Right lobe of liver (tissue), 6 donors: ENCODE data around the gene PFKFB4. TPM values are rescaled to one million over a fixed set of nuclear protein-coding genes. Genes with fewer than 3 reads are reported as not detected.

Experiments used
- ATAC-seq, 4 donors: fragments of 200-7000 bp; cut with Tn5 transposase; one replicate each; pipeline ENCODE4 v1.9.1; 2020; ENCODE audit warnings: mild to moderate bottlenecking in 4 of 4, moderate library complexity in 4 of 4
- DNase-seq, 3 donors: peaks; one replicate each; pipeline ENCODE4 v3.0.0-alpha.2; 2020
- H3K27ac ChIP-seq, 3 donors: fragments of 200-600 bp; one replicate each; pipeline ENCODE4 v1.8.0; 2022
- H3K27me3 ChIP-seq, 2 donors: fragments of 200-600 bp; one replicate each; pipeline ENCODE4 v1.8.0; 2022
- H3K36me3 ChIP-seq, 4 donors: fragments of 200-600 bp; sonication (generic) in 1 of 4; one replicate each; pipeline versions ENCODE4 v1.5.1 to v1.8.0; 2017 to 2022; ENCODE audit warnings: control low read depth in 1 of 4
- H3K4me1 ChIP-seq, 4 donors: fragments of 200-600 bp; sonication (generic) in 1 of 4; one replicate each; pipeline versions ENCODE4 v1.5.1 to v1.8.0; 2017 to 2022; ENCODE audit warnings: control low read depth in 1 of 4
- H3K4me3 ChIP-seq, 3 donors: fragments of 200-600 bp; one replicate each; pipeline ENCODE4 v1.8.0; 2022
- H3K9me3 ChIP-seq, 4 donors: fragments of 200-600 bp; sonication (generic) in 1 of 4; one replicate each; pipeline versions ENCODE4 v1.5.1 to v1.8.0; 2017 to 2022; ENCODE audit warnings: control low read depth in 1 of 4
- POLR2A ChIP-seq: fragments of 450-650 bp; IDR thresholded peaks from one replicate; pipeline ENCODE4 v1.6.1; 2017; ENCODE audit warnings: antibody characterized with exemption, mild to moderate bottlenecking
- WGBS: methylation state at CpG from one replicate; pipeline ENCODE4 v1.1.6; 2018; ENCODE audit warnings: low coverage, low lambda C conversion rate; ENCODE audit not compliant: insufficient coverage; ENCODE audit errors: missing lambda C conversion rate; 5-methylcytosine and 5-hydroxymethylcytosine counted together
- intact Hi-C, 2 donors: fragments of 100-400 bp; cut with DNase I; formaldehyde crosslinking; loops; one replicate each; pipeline versions ENCODE4 v1.11.2 to v1.14.1; 2022
- total RNA-seq, 6 experiments: library from RNA; depleted of rRNA in 2 of 6; stranded (reverse); fragments of >200 nt in 2 of 6; fragmentation: NEBNext Ultra II Directional in 3 of 6; extraction: Animal tissue kit (Norgen Biotek cat#: 25700) in 3 of 6; gene quantifications; one replicate each; pipeline versions ENCODE4 v1.1.0 to v1.2.4, GENCODE V29; 2016 to 2023
- TF ChIP-seq, protein P1 (sequence below), 4 donors: fragments of 200-600 bp in 3 of 4; fragments of 450-650 bp in 1 of 4; IDR thresholded peaks; one replicate each; pipeline versions ENCODE4 v1.5.1 to v1.8.0; 2016 to 2022; ENCODE audit warnings: antibody characterized with exemption in 4 of 4, mild to moderate bottlenecking in 2 of 4
- donor health status: DM: no; HTN: yes; CAD: no.
- donor health status: DM: no; HTN: no; CAD: no.
- donor health status: DM: no; HTN: no; CAD: no.
- donor health status: DM: no; HTN: yes; CAD: no.
- donor health status: DM: no; HTN: yes; CAD: no.

PFKFB4 gene
- total RNA-seq, 6 experiments from 2014 or later: 0.59 to 10.8 (median 1.4) TPM

DNA sequence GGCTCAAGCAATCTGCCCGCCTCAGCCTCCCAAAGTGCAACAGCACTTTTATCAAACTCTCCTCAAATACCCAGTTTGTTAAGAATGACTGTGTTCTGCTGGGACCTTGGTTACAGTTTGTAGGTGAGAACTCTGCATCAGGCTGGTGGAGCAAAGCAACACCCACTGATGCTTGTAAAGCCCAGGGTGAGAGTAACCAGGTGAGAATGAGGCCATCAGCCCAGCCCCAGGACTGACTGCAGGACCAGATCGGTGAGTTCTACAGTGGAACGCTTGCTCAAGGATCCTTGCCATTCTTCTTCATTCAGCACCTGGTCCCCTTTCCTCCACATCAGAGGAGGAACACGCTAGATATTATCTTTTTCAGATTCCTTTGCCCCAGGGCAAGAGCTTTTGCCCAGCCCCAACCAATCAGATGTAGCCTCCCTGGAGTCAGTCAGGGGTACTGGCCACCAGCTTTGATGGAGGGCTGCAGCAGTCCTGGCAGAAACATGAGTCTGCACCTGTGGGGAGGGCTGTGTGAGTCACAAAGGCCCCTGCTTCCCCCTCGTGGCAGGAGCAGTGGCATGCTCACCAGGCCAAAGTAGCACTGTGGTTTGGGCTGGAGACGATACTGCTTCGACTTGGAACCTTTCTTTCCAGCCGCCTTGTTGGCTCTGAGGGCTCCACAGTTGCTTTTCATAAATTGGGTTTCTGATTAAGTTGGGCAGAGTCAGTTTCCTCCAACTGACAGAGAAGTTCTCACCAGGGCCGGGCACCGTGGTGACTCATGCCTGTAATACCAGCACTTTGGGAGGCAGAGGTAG is 49.1 kb downstream of the PFKFB4 start:
- Histone ChIP-seq H3K27ac (no peak overlapping the region), H3K4me1 (peaks cover 0 to 10% (median 2%) of the 10 kb centered on the region in 4 donors), H3K36me3 (no peaks in the 10 kb centered on the region), H3K27me3 (no peaks in the 10 kb centered on the region), H3K4me3 (no peak overlapping the region), H3K9me3 (no peaks in the 10 kb centered on the region)
- ATAC-seq (peak; percentile 67 to 76 (median 70)), DNase-seq (peak; percentile 68 to 75 (median 71))
- intact Hi-C loops: no loop called here
- TF ChIP-seq, protein P1, sequence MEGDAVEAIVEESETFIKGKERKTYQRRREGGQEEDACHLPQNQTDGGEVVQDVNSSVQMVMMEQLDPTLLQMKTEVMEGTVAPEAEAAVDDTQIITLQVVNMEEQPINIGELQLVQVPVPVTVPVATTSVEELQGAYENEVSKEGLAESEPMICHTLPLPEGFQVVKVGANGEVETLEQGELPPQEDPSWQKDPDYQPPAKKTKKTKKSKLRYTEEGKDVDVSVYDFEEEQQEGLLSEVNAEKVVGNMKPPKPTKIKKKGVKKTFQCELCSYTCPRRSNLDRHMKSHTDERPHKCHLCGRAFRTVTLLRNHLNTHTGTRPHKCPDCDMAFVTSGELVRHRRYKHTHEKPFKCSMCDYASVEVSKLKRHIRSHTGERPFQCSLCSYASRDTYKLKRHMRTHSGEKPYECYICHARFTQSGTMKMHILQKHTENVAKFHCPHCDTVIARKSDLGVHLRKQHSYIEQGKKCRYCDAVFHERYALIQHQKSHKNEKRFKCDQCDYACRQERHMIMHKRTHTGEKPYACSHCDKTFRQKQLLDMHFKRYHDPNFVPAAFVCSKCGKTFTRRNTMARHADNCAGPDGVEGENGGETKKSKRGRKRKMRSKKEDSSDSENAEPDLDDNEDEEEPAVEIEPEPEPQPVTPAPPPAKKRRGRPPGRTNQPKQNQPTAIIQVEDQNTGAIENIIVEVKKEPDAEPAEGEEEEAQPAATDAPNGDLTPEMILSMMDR (IDR thresholded peaks at IDR 0.05): peak; percentile 56 to 71 (median 60)
- TF ChIP-seq POLR2A: no peak
- WGBS: 43% methylated on average over 10 of the region's 10 CpGs

DNA sequence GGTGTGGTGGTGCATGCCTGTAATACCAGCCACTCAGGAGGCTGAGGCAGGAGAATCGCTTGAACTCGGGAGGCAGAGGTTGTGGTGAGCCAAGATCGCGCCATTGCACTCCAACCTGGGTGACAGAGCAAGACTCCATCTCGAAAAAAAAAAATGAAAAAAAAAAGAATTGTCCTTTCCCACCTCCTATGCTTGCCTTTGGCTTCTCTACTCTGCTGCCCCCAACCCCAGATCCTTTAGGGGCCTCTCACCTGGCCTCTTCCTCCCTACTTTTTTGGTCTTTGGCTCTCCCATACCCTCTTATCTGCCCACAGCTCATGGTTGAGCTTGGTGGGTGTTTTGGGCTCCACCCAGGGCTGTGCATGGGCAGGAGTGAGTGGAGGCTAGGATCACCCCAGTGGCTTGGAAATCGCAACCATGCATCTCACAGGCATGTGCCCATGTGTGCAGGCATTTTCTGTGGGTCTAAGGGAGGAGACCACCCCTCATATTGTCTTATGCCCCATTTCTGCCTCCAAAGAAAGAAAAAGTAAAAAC is 50.6 kb downstream of the PFKFB4 start:
- no peaks in the 10 kb centered on the region for H3K27me3 ChIP-seq
- DNase-seq (no peak), ATAC-seq (no peak)
- no peak overlapping the region for H3K27ac ChIP-seq
- H3K9me3 ChIP-seq: no peaks in the 10 kb centered on the region
- no peak overlapping the region for H3K4me3 ChIP-seq
- no peaks in the 10 kb centered on the region for H3K36me3 ChIP-seq
- peaks cover 0 to 10% (median 2%) of the 10 kb centered on the region in 4 donors for H3K4me1 ChIP-seq
- WGBS: 100% methylated on average over 5 of the region's 6 CpGs
- TF ChIP-seq, protein P1 (IDR thresholded peaks at IDR 0.05): no peak
- no peak for TF ChIP-seq POLR2A
- intact Hi-C loops: no loop called here

DNA sequence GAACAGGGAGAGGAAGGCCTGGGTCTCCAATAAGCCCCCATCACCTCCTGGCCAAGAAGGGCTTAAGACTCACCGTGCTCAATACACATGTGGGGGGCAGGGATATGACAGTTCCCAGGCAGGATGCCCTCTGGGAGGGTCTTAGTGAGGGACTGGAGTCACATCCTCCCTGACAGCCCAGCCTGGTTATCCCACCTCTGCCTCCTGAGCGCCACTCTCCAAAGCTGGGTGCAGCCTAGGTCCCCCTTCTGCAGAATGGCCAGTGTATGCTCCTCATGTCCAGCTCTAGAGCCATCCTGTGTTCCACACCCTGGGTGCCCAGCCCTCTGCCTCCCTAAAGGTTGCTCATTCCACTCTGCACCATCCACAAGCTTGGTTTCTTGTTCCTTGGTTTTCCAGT is 51.5 kb downstream of the PFKFB4 start:
- no CpG with 5 or more reads among the region's 2 CpGs for WGBS
- Histone ChIP-seq H3K4me1 (peaks cover 0 to 10% (median 2%) of the 10 kb centered on the region in 4 donors), H3K4me3 (no peak overlapping the region)

DNA sequence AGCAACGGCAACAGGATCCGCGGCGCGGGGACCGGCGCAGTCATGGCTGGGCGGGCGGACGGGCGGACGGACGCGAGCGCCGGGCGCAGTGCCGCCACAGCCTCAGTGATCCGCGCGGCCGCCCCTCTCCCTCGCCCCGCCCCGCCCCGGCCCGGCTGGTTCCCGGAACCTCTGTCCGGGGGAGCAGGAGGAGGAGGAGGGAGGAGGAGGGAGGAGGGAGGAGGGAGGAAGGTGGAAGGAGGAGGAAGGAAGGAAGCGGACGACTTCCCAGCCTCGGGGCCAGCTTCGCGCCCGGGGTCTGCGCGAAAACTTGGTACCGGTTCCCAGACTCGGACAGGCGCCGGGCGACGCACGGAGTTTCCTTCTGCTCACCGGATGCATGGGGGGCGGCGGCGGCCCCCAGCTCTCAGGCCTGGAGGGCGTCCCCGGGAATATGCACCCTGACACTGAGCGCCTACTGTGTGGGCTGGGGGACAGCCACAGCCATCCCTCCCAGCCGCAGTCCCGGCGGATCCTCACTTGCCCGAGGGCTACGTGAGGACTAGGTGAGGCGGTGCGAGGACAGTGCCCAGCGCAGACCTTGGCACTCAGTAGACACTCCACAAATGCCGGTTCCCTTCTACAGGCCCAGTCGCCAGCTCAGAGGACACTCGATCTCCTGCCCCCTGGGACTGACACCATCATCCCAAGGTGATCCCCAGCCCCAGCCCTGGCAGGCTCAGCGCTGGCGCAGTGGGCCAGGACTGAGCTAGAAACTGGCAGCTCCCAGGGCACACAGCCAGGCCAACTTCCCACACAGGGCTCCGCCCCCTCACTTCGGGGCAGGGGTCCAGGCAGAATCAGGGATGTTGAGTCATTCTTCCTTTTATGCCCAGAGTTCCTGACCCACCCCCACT is 52.3 kb downstream of the PFKFB4 start, which contains the start of gene SHISA5:
Gene SHISA5 (minus strand): TSS at position 124 of the 896 bp plus-strand sequence. CDS start 80 bp downstream, at position 44.
- ATAC-seq: peak; percentile 75 to 78 (median 76)
- Histone ChIP-seq H3K36me3 (no peaks in the 10 kb centered on the region), H3K9me3 (no peaks in the 10 kb centered on the region), H3K27ac (peak within 1 kb of the TSS; percentile 73 to 90 (median 75)), H3K27me3 (no peaks in the 10 kb centered on the region), H3K4me3 (peak within 1 kb of the TSS; percentile 60 to 67 (median 62)), H3K4me1 (peaks cover 0 to 10% (median 2%) of the 10 kb centered on the region in 4 donors)
- intact Hi-C loops: loop anchor here in 1 of 2 donors (5.0 kb wide), 1 partner anchor 37 kb away; a partner anchor contains a TSS
- WGBS: 0% methylated on average over 19 of the region's 66 CpGs
- peak; percentile 78 to 84 (median 79) for DNase-seq
- TF ChIP-seq, protein P1 (IDR thresholded peaks at IDR 0.05): no peak
- TF ChIP-seq POLR2A: peak; percentile 46

More for the DNA sequence above, 51.5 kb downstream of the PFKFB4 start:
- H3K27ac ChIP-seq: no peak overlapping the region
- TF ChIP-seq, protein P1 (IDR thresholded peaks at IDR 0.05): no peak
- TF ChIP-seq POLR2A: no peak
- intact Hi-C loops: no loop called here
- DNase-seq (no peak), ATAC-seq (no peak)
- H3K27me3 ChIP-seq: no peaks in the 10 kb centered on the region
- no peaks in the 10 kb centered on the region for H3K36me3 ChIP-seq
- no peaks in the 10 kb centered on the region for H3K9me3 ChIP-seq
